Nephron (organoid): Measurements from ENCODE around the gene PPWD1.

Experiments used
- H3K27ac Mint-ChIP-seq, 3 experiments: 2 replicates each; pipeline ENCODE4 v1.8.0; 2020; ENCODE audit warnings: mixed read lengths in 3 of 3, mild to moderate bottlenecking in 2 of 3, moderate library complexity in 1 of 3
- H3K27me3 Mint-ChIP-seq: 2 replicates; pipeline ENCODE4 v1.8.0; 2021; ENCODE audit warnings: low read depth, mild to moderate bottlenecking, moderate library complexity, mixed read lengths
- H3K36me3 Mint-ChIP-seq: 2 replicates; pipeline ENCODE4 v1.8.0; 2020; ENCODE audit warnings: low read depth, mixed read lengths
- H3K4me1 Mint-ChIP-seq: 2 replicates; pipeline ENCODE4 v1.8.0; 2020; ENCODE audit warnings: mixed read lengths
- H3K4me3 Mint-ChIP-seq, 3 experiments: 2 replicates each; pipeline ENCODE4 v1.8.0; 2020; ENCODE audit warnings: mild to moderate bottlenecking in 3 of 3, mixed read lengths in 3 of 3, moderate library complexity in 2 of 3
- H3K9me3 Mint-ChIP-seq: 2 replicates; pipeline ENCODE4 v1.8.0; 2020; ENCODE audit warnings: mixed read lengths
- CTCF ChIP-seq, 3 experiments: fragments of 200-600 bp; sonication (generic); IDR thresholded peaks; one replicate each; pipeline ENCODE4 v1.5.0; 2021; ENCODE audit warnings: antibody characterized with exemption in 3 of 3; ENCODE audit not compliant: unreplicated experiment in 3 of 3

The PPWD1 gene

GRCh38 chr5:65544473-65544872, 18.6 kb upstream of the PPWD1 start:
- Mint-ChIP-seq H3K27me3 (no peaks in the 10 kb centered on the region), H3K9me3 (no peaks in the 10 kb centered on the region), H3K4me3 (no peak overlapping the region), H3K27ac (no peak overlapping the region), H3K4me1 (no peaks in the 10 kb centered on the region), H3K36me3 (peaks cover 49% of the 10 kb centered on the region)
- TF ChIP-seq CTCF (IDR thresholded peaks at IDR 0.05; ENCODE audit: unreplicated experiment in 3 of 3) = no peak

- peaks cover 56% of the 10 kb centered on the region for H3K36me3 Mint-ChIP-seq
- no peak overlapping the region for H3K27ac Mint-ChIP-seq
- H3K4me1 Mint-ChIP-seq = no peaks in the 10 kb centered on the region
- H3K9me3 Mint-ChIP-seq = no peaks in the 10 kb centered on the region
- no peak overlapping the region for H3K4me3 Mint-ChIP-seq
- TF ChIP-seq CTCF (IDR thresholded peaks at IDR 0.05; ENCODE audit: unreplicated experiment in 3 of 3) = no peak
- no peaks in the 10 kb centered on the region for H3K27me3 Mint-ChIP-seq
Observed at GRCh38 chr5:65546141-65546540, 17.0 kb upstream of the PPWD1 start.

- no peak overlapping the region for H3K4me3 Mint-ChIP-seq
- H3K9me3 Mint-ChIP-seq = no peaks in the 10 kb centered on the region
- no peaks in the 10 kb centered on the region for H3K4me1 Mint-ChIP-seq
- no peak overlapping the region for H3K27ac Mint-ChIP-seq
- no peaks in the 10 kb centered on the region for H3K27me3 Mint-ChIP-seq
- peaks cover 42% of the 10 kb centered on the region for H3K36me3 Mint-ChIP-seq
- no peak for TF ChIP-seq CTCF (IDR thresholded peaks at IDR 0.05; ENCODE audit: unreplicated experiment in 3 of 3)
Observed at GRCh38 chr5:65548281-65548680, 14.8 kb upstream of the PPWD1 start.

- TF ChIP-seq CTCF (IDR thresholded peaks at IDR 0.05; ENCODE audit: unreplicated experiment in 3 of 3) = no peak
- H3K4me3 Mint-ChIP-seq = no peak overlapping the region
- peaks cover 29% of the 10 kb centered on the region for H3K36me3 Mint-ChIP-seq
- no peak overlapping the region for H3K27ac Mint-ChIP-seq
- H3K9me3 Mint-ChIP-seq = no peaks in the 10 kb centered on the region
- H3K27me3 Mint-ChIP-seq = no peaks in the 10 kb centered on the region
- no peaks in the 10 kb centered on the region for H3K4me1 Mint-ChIP-seq
Observed at GRCh38 chr5:65553941-65554340, 9.2 kb upstream of the PPWD1 start.

GRCh38 chr5:65555287-65555686, 7.8 kb upstream of the PPWD1 start:
- no peak for TF ChIP-seq CTCF (IDR thresholded peaks at IDR 0.05; ENCODE audit: unreplicated experiment in 3 of 3)
- H3K27me3 Mint-ChIP-seq = no peaks in the 10 kb centered on the region
- no peaks in the 10 kb centered on the region for H3K4me1 Mint-ChIP-seq
- H3K36me3 Mint-ChIP-seq = peaks cover 17% of the 10 kb centered on the region
- no peak overlapping the region for H3K27ac Mint-ChIP-seq
- no peak overlapping the region for H3K4me3 Mint-ChIP-seq
- H3K9me3 Mint-ChIP-seq = no peaks in the 10 kb centered on the region

- Mint-ChIP-seq H3K4me1 (no peaks in the 10 kb centered on the region), H3K4me3 (no peak overlapping the region), H3K9me3 (no peaks in the 10 kb centered on the region), H3K27ac (no peak overlapping the region), H3K27me3 (no peaks in the 10 kb centered on the region), H3K36me3 (peaks cover 14% of the 10 kb centered on the region)
- TF ChIP-seq CTCF (IDR thresholded peaks at IDR 0.05; ENCODE audit: unreplicated experiment in 3 of 3) = no peak
Observed at GRCh38 chr5:65556181-65556580, 6.9 kb upstream of the PPWD1 start.
